ENCODE measurements around the gene CPEB4. TPM values are rescaled to one million over a fixed set of nuclear protein-coding genes. Genes with fewer than 3 reads are reported as not detected.
A peak's percentile ranks its signal among the peaks of the same experiment; 100 is the strongest.

The CPEB4 gene
- total and polyA plus RNA-seq, 5 experiments from 2014 or later, result 1.2 to 16.0 (median 4.4) TPM

- no peak for ATAC-seq
- DNase-seq, result no peak
- no peak overlapping the region for H3K4me3 Mint-ChIP-seq
- peak overlapping the region in 3 of 10 donors; percentile 19 to 42 (median 33) for H3K27ac Mint-ChIP-seq
- peaks cover 21 to 34% (median 32%) of the 10 kb centered on the region in 4 donors for H3K4me1 Mint-ChIP-seq
- peaks cover 0 to 2% (median 0%) of the 10 kb centered on the region in 3 donors for H3K36me3 Mint-ChIP-seq
- peaks cover 0 to 12% (median 0%) of the 10 kb centered on the region in 9 donors for H3K9me3 Mint-ChIP-seq
- POLR2A ChIA-PET, result no interaction called here
- no peaks in the 10 kb centered on the region for H3K27me3 Mint-ChIP-seq
Measured at GRCh38 chr5:173881811-173882575, 6.2 kb upstream of the CPEB4 start.

- no peaks in the 10 kb centered on the region for H3K27me3 Mint-ChIP-seq
- DNase-seq (no peak), ATAC-seq (no peak)
- H3K27ac Mint-ChIP-seq, result peak overlapping the region in 1 of 10 donors; percentile 19
- POLR2A ChIA-PET, result no interaction called here
- peaks cover 0 to 12% (median 0%) of the 10 kb centered on the region in 9 donors for H3K9me3 Mint-ChIP-seq
- peaks cover 24 to 40% (median 38%) of the 10 kb centered on the region in 4 donors for H3K4me1 Mint-ChIP-seq
- H3K4me3 Mint-ChIP-seq, result no peak overlapping the region
- peaks cover 0 to 2% (median 0%) of the 10 kb centered on the region in 3 donors for H3K36me3 Mint-ChIP-seq
Measured at GRCh38 chr5:173882632-173883031, 5.5 kb upstream of the CPEB4 start.

DNA sequence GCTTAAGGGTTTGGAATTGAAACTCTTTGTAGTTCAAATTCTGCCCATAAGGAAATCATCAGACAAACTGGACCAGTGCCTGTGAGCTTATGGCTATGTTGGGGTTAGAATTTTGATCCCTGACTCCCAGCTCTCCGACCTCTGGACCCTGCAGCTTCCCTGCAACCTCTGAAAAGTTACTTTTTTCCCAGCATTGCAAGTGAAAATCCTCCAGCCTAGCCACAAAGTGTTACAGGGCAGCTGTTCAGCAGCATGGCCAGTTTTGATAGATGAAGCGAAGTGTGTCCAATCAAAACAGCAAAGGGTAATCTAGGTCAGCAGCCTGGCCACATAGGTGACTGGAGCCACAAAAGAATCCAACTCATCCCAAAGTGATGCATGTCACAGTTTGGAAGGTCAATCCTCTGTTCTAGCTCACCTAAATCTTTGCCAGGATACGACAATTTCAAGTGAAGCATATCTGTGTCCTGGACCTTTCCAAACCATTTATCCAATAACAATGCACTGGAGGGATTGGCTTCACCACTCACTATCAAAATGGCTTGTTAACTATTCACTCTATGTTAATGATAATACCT is 4.7 kb upstream of the CPEB4 start:
- H3K36me3 Mint-ChIP-seq, result peaks cover 0 to 4% (median 0%) of the 10 kb centered on the region in 3 donors
- H3K4me1 Mint-ChIP-seq, result peaks cover 25 to 47% (median 43%) of the 10 kb centered on the region in 4 donors
- no peak overlapping the region for H3K4me3 Mint-ChIP-seq
- DNase-seq, result no peak
- no peaks in the 10 kb centered on the region for H3K27me3 Mint-ChIP-seq
- H3K27ac Mint-ChIP-seq, result peak overlapping the region in 1 of 10 donors; percentile 25
- ATAC-seq, result no peak
- POLR2A ChIA-PET, result no interaction called here
- H3K9me3 Mint-ChIP-seq, result peaks cover 0 to 12% (median 0%) of the 10 kb centered on the region in 9 donors

DNA sequence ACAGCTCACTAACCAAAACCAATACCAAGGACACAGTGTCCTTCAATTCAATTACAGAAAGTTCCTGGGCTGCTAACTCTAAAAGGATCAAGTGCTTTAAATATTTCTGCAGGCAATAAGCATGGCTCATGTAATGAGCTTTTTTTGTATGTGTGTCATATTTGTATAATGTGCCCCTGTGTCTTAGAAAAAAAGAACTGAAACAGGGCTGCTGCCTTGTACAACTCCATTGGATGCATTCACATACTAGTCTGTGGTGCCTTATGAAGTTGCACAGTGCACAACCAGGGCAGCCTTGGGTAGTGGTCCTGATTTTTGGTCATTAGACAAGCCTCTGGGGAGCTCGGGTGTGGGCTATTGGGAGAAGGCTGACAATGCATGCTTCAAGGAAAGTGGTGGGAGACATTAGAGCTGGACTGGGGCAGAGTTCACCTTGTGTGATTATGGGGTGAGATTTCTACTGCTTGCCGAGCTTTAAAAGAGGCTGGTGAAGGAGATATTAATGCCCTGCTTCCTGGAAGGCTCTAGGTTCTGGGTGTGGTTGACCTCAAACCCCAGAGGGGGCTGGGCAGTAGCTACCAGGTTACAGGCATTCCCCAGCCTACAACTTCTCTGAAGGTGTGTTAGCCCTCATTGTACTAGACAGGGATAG is 3.6 kb upstream of the CPEB4 start:
- H3K27me3 Mint-ChIP-seq, result no peaks in the 10 kb centered on the region
- DNase-seq (peak in 8 of 10 donors; percentile 7 to 58 (median 29)), ATAC-seq (no peak)
- peaks cover 0 to 12% (median 0%) of the 10 kb centered on the region in 9 donors for H3K9me3 Mint-ChIP-seq
- peak overlapping the region in 9 of 10 donors; percentile 4 to 98 (median 35) for H3K27ac Mint-ChIP-seq
- peak overlapping the region; percentile 6 to 92 (median 61) for H3K4me3 Mint-ChIP-seq
- peaks cover 29 to 53% (median 49%) of the 10 kb centered on the region in 4 donors for H3K4me1 Mint-ChIP-seq
- POLR2A ChIA-PET, result interaction anchor here (0.7 to 2.8 kb wide), 2 partner anchors 12 to 34 kb away, joined by 3 to 24 read pairs; no protein-coding TSS in a partner anchor
- H3K36me3 Mint-ChIP-seq, result peaks cover 0 to 4% (median 0%) of the 10 kb centered on the region in 3 donors

DNA sequence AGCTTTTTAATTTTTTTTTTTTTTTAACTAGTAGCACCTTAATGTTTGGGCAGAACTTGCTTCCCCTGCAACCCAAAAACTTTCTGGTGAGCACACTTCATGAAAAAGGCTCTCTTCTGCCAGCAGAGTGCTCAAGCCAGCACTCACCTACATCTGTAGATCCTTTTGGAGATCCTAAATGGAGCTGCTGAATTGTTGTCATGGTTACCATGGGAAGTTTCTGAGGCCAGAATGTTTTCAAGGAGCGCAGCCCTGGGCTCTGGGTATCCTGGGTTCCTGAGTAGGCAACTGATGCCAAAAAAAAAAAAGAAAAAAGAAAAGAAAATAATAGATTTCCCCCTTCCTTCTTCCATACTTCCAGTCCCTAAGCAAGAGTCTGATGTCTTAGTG is 3.1 kb upstream of the CPEB4 start:
- DNase-seq (no peak), ATAC-seq (no peak)
- H3K4me1 Mint-ChIP-seq, result peaks cover 29 to 58% (median 54%) of the 10 kb centered on the region in 4 donors
- peak overlapping the region in 7 of 10 donors; percentile 4 to 98 (median 73) for H3K27ac Mint-ChIP-seq
- POLR2A ChIA-PET, result interaction anchor here (0.7 to 2.8 kb wide), 2 partner anchors 12 to 33 kb away, joined by 3 to 24 read pairs; no protein-coding TSS in a partner anchor
- peak overlapping the region in 8 of 10 donors; percentile 56 to 92 (median 70) for H3K4me3 Mint-ChIP-seq
- no peaks in the 10 kb centered on the region for H3K27me3 Mint-ChIP-seq
- peaks cover 0 to 4% (median 0%) of the 10 kb centered on the region in 3 donors for H3K36me3 Mint-ChIP-seq
- peaks cover 0 to 12% (median 0%) of the 10 kb centered on the region in 9 donors for H3K9me3 Mint-ChIP-seq

- DNase-seq (peak in 1 of 10 donors; percentile 20), ATAC-seq (no peak)
- Mint-ChIP-seq H3K9me3 (peaks cover 0 to 12% (median 0%) of the 10 kb centered on the region in 9 donors), H3K27ac (peak overlapping the region in 9 of 10 donors; percentile 12 to 98 (median 73)), H3K4me3 (peak overlapping the region; percentile 12 to 92 (median 65)), H3K36me3 (peaks cover 0 to 4% (median 0%) of the 10 kb centered on the region in 3 donors), H3K27me3 (no peaks in the 10 kb centered on the region), H3K4me1 (peaks cover 34 to 63% (median 59%) of the 10 kb centered on the region in 4 donors)
- POLR2A ChIA-PET, result interaction anchor here (0.8 to 2.8 kb wide), 2 partner anchors 33 to 40 kb away, joined by 3 to 24 read pairs; no protein-coding TSS in a partner anchor
Measured at GRCh38 chr5:173885475-173886010, 2.6 kb upstream of the CPEB4 start.

DNA sequence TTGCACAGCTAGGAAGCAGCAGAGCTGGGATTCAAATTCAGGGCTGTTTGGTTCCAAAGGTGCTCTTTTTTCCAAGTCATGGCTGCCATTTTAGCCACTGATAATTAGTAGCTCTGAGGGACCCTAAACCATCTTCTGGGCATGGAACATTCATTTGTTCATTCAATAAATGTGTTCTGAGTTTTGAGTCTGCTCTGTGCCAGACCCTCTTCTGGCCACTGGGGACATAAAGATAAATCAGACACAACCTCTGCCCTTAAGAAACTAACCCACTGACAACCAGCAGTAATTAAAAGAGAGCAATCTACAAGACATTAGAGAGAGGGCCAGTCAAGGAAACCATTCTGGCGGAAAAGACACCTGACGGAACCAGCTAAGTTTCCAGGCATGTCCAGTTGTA is 2.0 kb upstream of the CPEB4 start:
- peak overlapping the region in 8 of 10 donors; percentile 8 to 92 (median 48) for H3K4me3 Mint-ChIP-seq
- peak overlapping the region in 7 of 10 donors; percentile 55 to 98 (median 75) for H3K27ac Mint-ChIP-seq
- DNase-seq (peak in 1 of 10 donors; percentile 44), ATAC-seq (no peak)
- H3K9me3 Mint-ChIP-seq, result peaks cover 0 to 12% (median 0%) of the 10 kb centered on the region in 9 donors
- peaks cover 37 to 69% (median 64%) of the 10 kb centered on the region in 4 donors for H3K4me1 Mint-ChIP-seq
- POLR2A ChIA-PET, result interaction anchor here (0.8 to 3.9 kb wide), 3 partner anchors 32 to 270 kb away, joined by 3 to 24 read pairs (median 23); partner anchors contain the start of gene BOD1
- peaks cover 0 to 4% (median 0%) of the 10 kb centered on the region in 3 donors for H3K36me3 Mint-ChIP-seq
- no peaks in the 10 kb centered on the region for H3K27me3 Mint-ChIP-seq

GRCh38 chr5:173888473-173889131 is 453 bp downstream of the CPEB4 start:
- Mint-ChIP-seq H3K9me3 (peaks cover 0 to 2% (median 0%) of the 10 kb centered on the region in 9 donors), H3K4me1 (peaks cover 44 to 89% (median 79%) of the 10 kb centered on the region in 4 donors), H3K27me3 (no peaks in the 10 kb centered on the region), H3K4me3 (peak overlapping the region; percentile 91 to 100 (median 98)), H3K36me3 (peaks cover 0 to 2% (median 2%) of the 10 kb centered on the region in 3 donors), H3K27ac (peak overlapping the region; percentile 92 to 100 (median 98))
- DNase-seq (peak in 4 of 10 donors; percentile 6 to 58 (median 14)), ATAC-seq (no peak)
- POLR2A ChIA-PET, result interaction anchor here (1.0 to 5.8 kb wide), 6 partner anchors 10 to 272 kb away, joined by 3 to 75 read pairs (median 8); partner anchors contain the start of gene BOD1

DNA sequence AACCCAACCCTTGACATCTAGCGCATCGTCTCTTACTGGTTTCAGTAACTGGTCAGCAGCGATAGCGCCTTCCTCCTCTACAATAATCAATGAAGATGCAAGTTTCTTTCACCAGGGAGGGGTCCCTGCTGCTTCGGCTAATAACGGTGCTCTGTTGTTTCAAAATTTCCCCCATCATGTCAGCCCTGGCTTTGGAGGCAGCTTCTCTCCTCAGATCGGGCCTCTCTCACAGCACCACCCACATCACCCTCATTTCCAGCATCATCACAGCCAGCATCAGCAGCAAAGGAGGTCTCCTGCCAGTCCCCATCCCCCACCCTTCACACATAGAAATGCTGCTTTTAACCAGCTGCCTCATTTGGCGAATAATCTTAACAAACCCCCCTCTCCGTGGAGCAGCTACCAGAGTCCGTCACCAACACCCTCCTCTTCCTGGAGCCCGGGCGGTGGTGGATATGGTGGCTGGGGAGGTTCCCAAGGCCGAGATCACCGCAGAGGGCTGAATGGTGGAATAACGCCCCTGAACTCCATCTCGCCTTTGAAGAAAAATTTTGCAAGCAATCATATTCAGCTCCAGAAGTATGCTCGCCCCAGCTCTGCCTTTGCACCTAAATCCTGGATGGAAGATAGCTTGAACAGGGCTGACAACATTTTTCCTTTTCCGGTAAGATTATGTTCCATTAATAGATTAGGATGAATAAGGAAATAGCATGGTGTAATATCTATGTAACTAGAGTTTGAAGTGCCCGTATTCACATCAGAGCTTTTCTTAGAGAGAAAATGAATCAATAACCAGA is 2.2 kb downstream of the CPEB4 start:
- Mint-ChIP-seq H3K4me3 (peak overlapping the region; percentile 36 to 99 (median 86)), H3K27me3 (no peaks in the 10 kb centered on the region), H3K9me3 (peaks cover 0 to 2% (median 0%) of the 10 kb centered on the region in 9 donors), H3K4me1 (peaks cover 33 to 90% (median 78%) of the 10 kb centered on the region in 4 donors), H3K36me3 (peaks cover 0 to 5% (median 2%) of the 10 kb centered on the region in 3 donors), H3K27ac (peak overlapping the region in 1 of 10 donors; percentile 74)
- ATAC-seq, result no peak
- DNase-seq, result peak in 3 of 10 donors; percentile 3 to 61 (median 16)
- POLR2A ChIA-PET, result interaction anchor here (0.6 to 5.8 kb wide), 4 partner anchors 9 to 1812 kb away, joined by 3 to 75 read pairs (median 14); partner anchors contain the start of gene BOD1

- Mint-ChIP-seq H3K4me1 (peaks cover 24 to 86% (median 72%) of the 10 kb centered on the region in 4 donors), H3K36me3 (peaks cover 0 to 5% (median 2%) of the 10 kb centered on the region in 3 donors), H3K27ac (peak overlapping the region in 1 of 10 donors; percentile 20), H3K4me3 (peak overlapping the region; percentile 19 to 97 (median 75)), H3K9me3 (peaks cover 0 to 2% (median 0%) of the 10 kb centered on the region in 9 donors), H3K27me3 (no peaks in the 10 kb centered on the region)
- ATAC-seq (no peak), DNase-seq (no peak)
- POLR2A ChIA-PET, result interaction anchor here (1.2 to 5.8 kb wide), 2 partner anchors 26 to 275 kb away, joined by 4 to 75 read pairs; partner anchors contain the start of gene BOD1
Measured at GRCh38 chr5:173891308-173892116, 3.4 kb downstream of the CPEB4 start.

Measured in naive thymus-derived CD8-positive, alpha-beta T cell (primary cell).